ENCODE measurements around the gene HMGN2.
"Not testable (repeated sequence)": the region's sequence is repeated elsewhere in the genome, so short reads cannot be mapped to it uniquely, and the experiment has no call there.

The HMGN2 gene

DNA sequence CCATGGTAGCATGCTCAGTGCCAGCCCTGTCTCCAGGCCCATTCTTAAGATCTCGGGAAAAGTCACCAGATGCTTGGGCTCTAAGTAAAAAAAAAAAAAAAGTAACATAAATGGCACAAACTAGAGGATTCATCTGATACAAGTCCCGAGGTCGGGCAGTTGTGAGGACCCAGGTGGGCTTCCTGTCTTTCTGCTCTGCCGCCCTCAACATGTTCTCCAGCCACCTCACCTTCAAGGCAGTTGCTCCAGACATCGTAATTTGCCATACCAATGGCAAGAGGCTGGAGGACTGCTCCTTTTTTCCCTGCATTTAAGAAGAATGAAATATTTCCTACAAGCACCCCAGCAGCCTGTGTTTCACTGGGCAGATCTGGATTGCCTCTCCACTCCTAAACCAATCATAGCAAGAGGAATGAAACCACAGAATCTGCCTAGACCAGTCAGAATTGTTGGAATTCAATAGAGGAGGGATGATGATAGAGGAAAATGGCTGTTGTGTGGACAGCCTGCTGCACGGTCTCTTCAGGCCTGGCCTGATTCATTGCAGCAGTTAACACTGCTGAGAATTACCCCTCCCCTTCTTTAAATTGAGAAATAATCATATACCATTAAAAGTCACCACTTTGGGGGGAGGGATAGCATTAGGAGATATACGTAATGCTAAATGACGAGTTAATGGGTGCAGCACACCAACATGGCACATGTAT lies 5.4 kb downstream of the HMGN2 start:
- no peak for DNase-seq

DNA sequence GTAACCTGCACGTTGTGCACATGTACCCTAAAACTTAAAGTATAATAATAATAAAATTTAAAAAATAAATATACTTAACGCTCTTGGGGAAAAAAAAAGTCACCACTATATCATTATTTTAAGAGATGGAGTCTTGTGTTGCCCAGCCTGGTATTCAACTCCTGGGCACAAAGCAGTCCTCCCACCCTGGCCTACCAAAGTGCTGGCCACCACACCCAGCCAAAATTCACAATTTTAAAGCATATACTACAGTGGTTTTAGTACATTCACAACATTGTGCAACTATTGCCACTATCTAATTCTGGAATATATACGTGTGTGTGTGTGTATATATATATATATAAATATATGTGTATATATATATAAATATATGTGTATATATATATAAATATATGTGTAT lies 5.9 kb downstream of the HMGN2 start:
- no peak for DNase-seq

DNA sequence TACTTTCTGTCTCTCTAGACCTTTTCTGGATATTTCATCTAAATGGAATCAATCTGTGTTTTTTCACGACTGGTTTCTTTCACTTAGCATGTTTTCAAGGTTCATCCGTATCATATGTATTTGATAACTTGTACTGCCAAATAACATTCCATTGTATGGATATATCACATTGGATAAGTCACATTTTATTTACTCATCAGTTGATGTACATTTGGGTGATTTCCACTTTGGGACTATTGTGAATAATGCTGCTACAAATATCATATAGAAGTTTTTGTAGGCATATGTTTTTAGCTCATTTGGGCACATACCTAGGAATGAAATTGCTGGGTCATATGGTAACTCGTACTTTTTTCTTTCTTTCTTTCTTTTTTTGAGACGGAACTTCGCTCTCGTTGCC lies 6.7 kb downstream of the HMGN2 start:
- no peak for DNase-seq

- no peak for DNase-seq
Observed at GRCh38 chr1:26482921-26483320, 10.7 kb downstream of the HMGN2 start.

DNA sequence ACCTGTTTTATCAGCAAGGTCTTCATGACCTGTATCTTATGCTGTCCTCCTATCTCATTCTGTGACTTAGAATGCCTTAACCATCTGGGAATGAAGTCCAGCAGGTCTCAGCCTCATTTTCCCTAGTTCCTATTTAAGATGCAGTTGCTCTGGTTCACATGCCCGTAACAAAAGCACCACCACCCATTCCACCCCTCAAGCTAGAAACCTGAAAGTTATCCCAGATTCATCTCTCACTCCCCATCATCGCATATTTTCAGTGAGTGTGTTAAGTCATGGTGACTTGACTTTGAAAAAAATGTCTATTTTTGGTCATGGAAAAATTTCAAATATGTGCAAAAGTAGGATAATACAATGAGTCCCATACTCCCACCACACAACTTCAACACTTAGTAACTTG lies 11.7 kb downstream of the HMGN2 start:
- DNase-seq = no peak

GRCh38 chr1:26490155-26490554 lies 17.9 kb downstream of the HMGN2 start:
- no peak for DNase-seq

DNA sequence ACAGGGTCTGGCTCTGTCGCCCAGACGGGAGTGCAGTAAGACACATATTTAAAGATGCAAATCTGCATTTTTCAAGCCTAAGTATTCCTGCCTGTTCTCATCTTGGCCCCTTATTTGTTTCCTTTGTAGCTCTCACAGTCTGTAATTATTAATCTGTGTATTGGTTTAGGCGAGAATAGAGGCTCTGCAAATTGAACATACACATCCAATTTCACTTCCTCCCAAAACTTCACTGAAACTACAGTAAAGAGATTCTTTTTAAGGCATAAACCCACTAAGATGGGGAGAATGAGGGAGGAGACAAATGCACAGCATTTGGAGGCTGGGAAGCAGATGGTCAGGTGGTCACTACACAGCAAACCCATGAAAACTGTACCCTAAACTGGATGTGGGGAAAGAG lies 21.0 kb downstream of the HMGN2 start:
- DNase-seq = no peak

DNA sequence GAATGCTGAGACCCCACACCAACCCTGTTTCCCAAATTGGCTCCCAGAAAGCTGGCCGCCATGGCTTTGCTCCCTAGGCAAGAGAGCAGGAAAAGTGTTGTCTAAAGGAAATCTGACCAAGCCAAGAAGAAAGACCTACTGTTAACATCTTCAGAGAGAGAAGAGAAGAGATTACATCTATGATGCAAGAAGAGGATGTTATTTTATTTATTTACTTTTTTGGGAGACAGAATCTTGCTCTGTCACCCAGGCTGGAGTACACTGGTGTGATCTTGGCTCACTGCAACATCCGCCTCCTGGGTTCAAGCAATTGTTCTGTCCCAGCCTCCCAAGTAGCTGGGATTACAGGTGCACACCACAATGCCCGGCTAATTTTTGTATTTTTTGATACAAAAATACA lies 21.7 kb downstream of the HMGN2 start:
- DNase-seq = no peak

GRCh38 chr1:26496861-26497260 lies 24.6 kb downstream of the HMGN2 start:
- no peak for DNase-seq

- no peak for DNase-seq
Observed at GRCh38 chr1:26498894-26499293, 26.7 kb downstream of the HMGN2 start.

GRCh38 chr1:26500488-26501175 lies 28.4 kb downstream of the HMGN2 start:
- DNase-seq = peak; percentile 92

DNA sequence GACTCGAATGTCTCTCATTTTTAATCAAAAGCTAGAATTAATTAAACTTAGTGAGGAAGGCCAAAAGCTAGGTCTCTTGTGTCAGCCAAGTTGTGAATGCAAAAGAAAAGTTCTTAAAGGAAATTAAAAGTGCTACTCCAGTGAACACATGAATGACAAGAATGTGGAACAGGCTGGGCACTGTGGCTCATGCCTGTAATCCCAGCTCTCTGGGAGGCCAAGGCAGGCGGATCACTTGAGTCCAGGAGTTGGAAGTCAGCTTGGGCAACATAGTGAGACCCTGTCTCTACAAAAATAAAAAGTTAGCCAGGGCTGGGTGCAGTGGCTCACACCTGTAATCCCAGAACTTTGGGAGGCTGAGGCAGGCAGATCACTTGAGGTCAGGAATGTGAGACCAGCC lies 38.5 kb downstream of the HMGN2 start:
- not testable (repeated sequence) for DNase-seq

- not testable (repeated sequence) for DNase-seq
Observed at GRCh38 chr1:26515836-26516235, 43.6 kb downstream of the HMGN2 start.

DNA sequence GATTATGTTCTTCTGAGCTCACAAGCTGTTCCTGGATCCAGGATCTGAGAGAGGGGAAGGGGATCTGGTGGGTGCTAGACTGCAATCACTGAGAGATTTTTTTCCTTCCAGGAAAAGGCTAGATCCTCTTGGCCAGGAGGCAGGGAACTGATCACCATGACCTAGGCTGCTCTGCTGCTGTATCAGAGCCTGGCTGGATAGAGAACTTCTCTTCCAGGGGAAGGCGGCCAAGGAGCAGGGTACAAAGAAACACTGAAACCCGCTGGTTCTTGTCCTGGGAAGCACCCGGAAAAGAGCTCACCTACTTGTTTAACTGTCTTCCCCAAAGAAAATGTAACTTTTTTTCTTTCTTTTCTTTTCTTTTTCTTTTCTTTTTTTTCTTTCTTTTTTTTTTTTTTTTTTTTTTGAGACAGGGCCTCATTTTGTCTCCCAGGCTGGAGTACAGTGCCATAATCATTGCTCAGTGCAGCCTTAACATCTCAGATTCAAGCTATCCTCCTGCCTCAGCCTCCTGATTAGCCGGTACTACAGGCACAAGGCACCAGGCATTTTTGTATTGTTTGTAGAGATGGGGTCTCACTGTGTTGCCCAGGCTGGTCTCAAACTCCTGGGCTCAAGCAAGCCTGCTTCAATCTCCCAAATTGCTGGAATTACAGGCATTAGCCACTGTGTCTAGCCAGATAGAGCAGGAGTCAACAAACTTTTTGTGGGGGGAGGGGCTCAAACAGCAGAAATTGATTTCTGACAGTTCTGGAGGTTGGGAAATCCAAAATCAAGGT lies 44.9 kb downstream of the HMGN2 start:
- no peak for DNase-seq

GRCh38 chr1:26517766-26518049 lies 45.5 kb downstream of the HMGN2 start:
- no peak for DNase-seq

GRCh38 chr1:26518355-26518754 lies 46.1 kb downstream of the HMGN2 start:
- DNase-seq = no peak

- DNase-seq = no peak
Observed at GRCh38 chr1:26520339-26520738, 48.1 kb downstream of the HMGN2 start.

- DNase-seq = no peak
Observed at GRCh38 chr1:26521669-26522030, 49.4 kb downstream of the HMGN2 start.

GRCh38 chr1:26522073-26522472 lies 49.8 kb downstream of the HMGN2 start:
- DNase-seq = no peak

DNA sequence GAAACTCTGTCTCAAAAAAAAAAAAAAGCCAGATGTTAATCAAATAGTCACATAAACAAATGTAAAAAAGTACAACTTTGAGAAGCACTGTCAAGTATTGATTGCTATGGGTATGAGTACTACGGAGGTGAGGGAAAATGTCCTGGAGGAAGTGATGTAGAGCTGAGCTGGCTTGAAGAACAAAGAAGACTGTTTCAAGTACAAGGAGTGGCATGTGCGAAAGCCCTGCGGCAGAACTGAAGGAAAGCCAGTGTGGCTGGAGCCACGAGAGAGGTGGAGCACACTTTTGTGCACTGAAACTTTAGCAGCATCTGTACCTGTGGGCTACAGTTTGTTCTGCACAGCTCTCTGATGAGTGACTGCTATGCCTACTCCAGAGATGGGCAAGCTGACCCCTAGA lies 51.9 kb downstream of the HMGN2 start:
- DNase-seq = no peak

Data from CD4-positive, alpha-beta T cell treated with Interleukin-6 for 4 hours (primary cell).